ENCODE data around the gene CAPZA1. TPM values are rescaled to one million over a fixed set of nuclear protein-coding genes. Genes with fewer than 3 reads are reported as not detected.

CAPZA1 gene
- total RNA-seq, 1 donor from 2014 or later, result 128 TPM

- H3K36me3 Mint-ChIP-seq, result no peaks in the 10 kb centered on the region
- no peak for DNase-seq (ENCODE audit: extremely low spot score, unreplicated experiment)
- no peak for TF ChIP-seq CTCF (conservative IDR thresholded peaks at IDR 0.05)
- no peaks in the 10 kb centered on the region for H3K9me3 Mint-ChIP-seq
- peak overlapping the region; percentile 83 for H3K4me3 Mint-ChIP-seq
- H3K27ac Mint-ChIP-seq, result peak overlapping the region; percentile 54
- H3K4me1 Mint-ChIP-seq (ENCODE audit: unreplicated experiment), result peaks cover 10% of the 10 kb centered on the region
- H3K27me3 Mint-ChIP-seq, result peaks cover 57% of the 10 kb centered on the region
Observed at GRCh38 chr1:112713466-112714312, 94.1 kb downstream of the CAPZA1 start.

DNA sequence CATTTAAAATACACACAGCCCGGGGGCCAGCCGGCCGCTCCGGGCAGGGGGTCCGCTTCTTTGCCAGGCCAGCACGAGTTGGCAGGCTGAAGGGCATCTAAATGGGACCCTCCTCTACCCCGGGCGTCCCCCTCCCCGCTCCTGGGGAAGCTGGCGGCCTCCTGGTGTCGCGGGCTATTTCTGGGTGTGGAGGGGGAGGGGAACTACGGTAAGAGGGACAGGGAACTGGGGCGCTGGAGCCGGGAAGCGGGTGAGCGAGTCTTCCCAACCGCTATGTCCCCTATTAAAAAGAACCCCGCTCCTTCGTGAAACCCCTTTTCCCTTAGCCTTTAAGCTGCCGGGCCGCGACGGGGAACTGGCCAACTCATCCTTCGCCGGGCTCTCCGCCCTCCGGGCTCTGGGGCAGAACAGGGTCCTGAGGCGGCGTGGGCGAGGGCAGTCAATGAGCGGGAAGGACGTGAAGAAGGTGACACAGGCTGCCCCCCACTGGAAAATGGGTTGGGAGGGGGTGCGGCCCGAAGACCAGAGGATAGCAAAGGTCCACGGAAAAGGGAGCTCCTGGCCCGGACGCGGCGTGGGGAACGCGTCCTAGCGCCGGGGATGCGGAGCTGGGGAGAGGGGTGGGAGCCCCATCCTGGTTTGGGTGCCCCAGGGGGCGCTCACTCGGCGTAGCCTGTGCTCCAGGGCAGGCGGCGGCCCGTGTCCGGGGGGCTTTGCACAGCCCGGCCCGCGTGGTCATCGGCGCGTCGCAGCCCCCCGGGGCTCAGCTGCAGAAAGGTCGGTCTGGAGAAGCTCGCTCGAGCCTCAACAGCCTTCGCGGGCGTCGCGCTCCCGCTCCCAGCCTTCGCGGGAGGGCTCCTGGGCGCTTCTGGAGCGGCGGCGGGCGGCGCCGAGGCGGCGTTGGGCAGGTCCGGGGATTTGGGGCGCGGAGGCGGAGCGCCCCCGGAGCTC, 95.0 kb downstream of the CAPZA1 start:
- Mint-ChIP-seq H3K27me3 (peaks cover 58% of the 10 kb centered on the region), H3K9me3 (no peaks in the 10 kb centered on the region), H3K4me3 (peak overlapping the region; percentile 83), H3K4me1 (ENCODE audit: unreplicated experiment) (peaks cover 10% of the 10 kb centered on the region), H3K36me3 (no peaks in the 10 kb centered on the region), H3K27ac (peak overlapping the region; percentile 54)
- peak; percentile 14 for TF ChIP-seq CTCF (conservative IDR thresholded peaks at IDR 0.05)
- no peak for DNase-seq (ENCODE audit: extremely low spot score, unreplicated experiment)

DNA sequence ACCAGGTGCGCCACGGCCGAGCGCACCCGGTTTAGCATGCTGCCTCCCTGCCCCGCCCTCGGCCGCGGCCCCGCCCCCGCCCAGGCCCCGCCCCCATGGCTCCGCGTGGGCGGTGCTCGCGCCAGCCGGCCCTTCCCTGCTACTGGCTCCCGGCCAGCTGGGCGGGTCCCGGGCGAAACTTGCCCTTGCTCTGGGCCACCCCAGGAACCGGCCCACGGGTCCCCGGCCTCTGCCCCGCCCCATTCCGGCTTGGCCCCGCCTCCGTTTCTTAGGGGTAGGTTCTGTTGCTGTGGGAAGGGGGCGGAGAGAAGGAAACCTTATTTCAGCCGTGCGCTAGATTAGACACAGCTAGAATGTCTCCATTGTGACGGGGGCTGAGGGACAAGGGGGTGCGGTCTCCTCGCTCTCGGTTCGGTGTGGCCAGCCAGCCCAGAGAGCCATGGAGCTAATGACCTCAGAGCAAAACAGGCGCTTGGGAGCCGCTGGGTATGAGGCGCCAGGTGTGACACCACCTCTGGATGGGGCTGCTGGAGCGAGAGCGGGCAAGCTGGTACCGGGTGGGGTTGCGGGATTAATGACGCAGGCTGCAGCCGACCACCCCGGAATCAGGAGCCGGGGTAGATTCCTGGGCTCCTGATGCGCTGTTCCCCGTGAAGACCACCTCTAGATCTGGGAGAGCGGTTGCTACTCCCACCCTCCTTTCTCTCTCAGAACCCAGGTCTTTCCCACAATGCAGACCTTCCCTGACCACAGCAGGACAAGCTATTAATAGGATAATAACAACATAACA, 95.8 kb downstream of the CAPZA1 start, which contains the start of gene PPM1J:
Gene PPM1J, minus strand, starts transcription at position 69 of the 790 bp plus-strand sequence. Its CDS starts 31 bp downstream, at position 38.
- no peak for TF ChIP-seq CTCF (conservative IDR thresholded peaks at IDR 0.05)
- H3K36me3 Mint-ChIP-seq, result no peaks in the 10 kb centered on the region
- peaks cover 10% of the 10 kb centered on the region for H3K4me1 Mint-ChIP-seq (ENCODE audit: unreplicated experiment)
- H3K27ac Mint-ChIP-seq, result peak within 1 kb of the TSS; percentile 79
- peaks cover 57% of the 10 kb centered on the region for H3K27me3 Mint-ChIP-seq
- no peaks in the 10 kb centered on the region for H3K9me3 Mint-ChIP-seq
- H3K4me3 Mint-ChIP-seq, result peak within 1 kb of the TSS; percentile 91
- DNase-seq (ENCODE audit: extremely low spot score, unreplicated experiment), result peak; percentile 98

DNA sequence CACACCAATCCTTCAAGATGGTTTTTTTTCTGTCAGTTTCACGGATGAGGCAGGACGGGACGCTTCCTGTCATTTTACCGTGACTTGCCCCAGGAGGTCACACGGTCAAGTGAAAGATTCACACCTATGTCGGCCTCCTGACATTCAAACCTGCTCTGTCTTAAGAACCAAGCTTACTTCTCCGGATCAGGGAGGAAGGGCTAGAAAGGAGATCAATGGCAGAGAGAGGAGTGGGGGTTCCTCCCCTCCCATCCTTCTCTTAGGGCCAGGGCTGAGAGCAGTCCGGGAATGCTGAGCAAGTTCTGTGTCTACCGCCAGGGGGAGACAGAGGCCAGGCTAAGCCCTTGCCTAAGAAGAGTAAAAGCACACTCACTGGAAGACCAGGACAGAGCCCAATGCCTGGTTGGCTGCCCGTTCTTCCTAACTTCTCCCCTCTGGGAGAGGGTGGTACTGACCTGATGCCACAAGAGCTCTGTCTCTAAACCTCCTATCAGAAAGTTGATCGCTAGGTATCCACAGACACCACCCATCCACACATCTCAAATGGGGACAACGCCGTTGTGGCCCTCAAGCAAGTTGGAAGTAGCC, 96.6 kb downstream of the CAPZA1 start:
- peak; percentile 89 for DNase-seq (ENCODE audit: extremely low spot score, unreplicated experiment)
- Mint-ChIP-seq H3K36me3 (no peaks in the 10 kb centered on the region), H3K4me3 (peak overlapping the region; percentile 91), H3K27me3 (peaks cover 50% of the 10 kb centered on the region), H3K4me1 (ENCODE audit: unreplicated experiment) (peaks cover 10% of the 10 kb centered on the region), H3K27ac (peak overlapping the region; percentile 79), H3K9me3 (no peaks in the 10 kb centered on the region)
- TF ChIP-seq CTCF (conservative IDR thresholded peaks at IDR 0.05), result peak; percentile 98
